SK-N-MC (cell line): ENCODE measurements around the gene DHCR7.

ENCODE experiments used
- EZH2 ChIP-seq: fragments of 200-600 bp; sonication (generic); IDR thresholded peaks from one replicate; pipeline ENCODE4 v1.6.1; 2017; ENCODE audit warnings: antibody characterized with exemption
- FOXP2 ChIP-seq: optimal IDR thresholded peaks from 2 replicates; pipeline ENCODE3; 2011; ENCODE audit warnings: mild to moderate bottlenecking, moderate library complexity; ENCODE audit not compliant: insufficient read depth; ENCODE audit errors: extremely low read length, control extremely low read depth
- POLR2AphosphoS5 ChIP-seq: IDR thresholded peaks from 2 replicates; pipeline ENCODE4 v1.6.1; 2012; ENCODE audit warnings: mild to moderate bottlenecking, low read depth, low read length, borderline replicate concordance

DNA sequence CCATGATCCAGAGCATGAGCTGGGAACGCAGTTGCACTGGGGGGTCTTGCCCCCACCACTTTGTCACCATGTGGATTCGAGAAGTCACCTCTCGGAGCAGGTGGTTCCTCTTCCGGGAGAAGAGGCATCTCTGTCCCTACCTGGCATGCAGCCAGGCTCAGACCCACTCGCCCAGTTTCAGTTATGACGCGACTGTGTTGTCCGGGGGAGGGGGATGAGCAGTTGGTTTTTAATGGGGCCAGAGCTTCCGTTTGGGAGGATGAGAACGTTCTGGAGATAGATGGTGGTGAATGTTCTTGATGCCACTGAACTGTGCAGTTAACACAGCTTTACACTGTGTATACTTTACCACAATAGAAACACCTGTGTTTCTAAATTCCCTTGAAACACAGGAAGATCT is 41.5 kb downstream of the DHCR7 start:
- TF ChIP-seq EZH2 (no peak), POLR2AphosphoS5 (no peak), FOXP2 (no peak)
